SU-DHL-6 (cell line): ENCODE measurements around the gene CCR6.

Experiments used
- CTCF ChIP-seq: fragments of 200-600 bp; sonication (generic); IDR thresholded peaks from one replicate; pipeline ENCODE4 v1.5.1; 2017; ENCODE audit warnings: antibody characterized with exemption, mild to moderate bottlenecking, low read length, moderate library complexity; ENCODE audit not compliant: insufficient read depth, poor library complexity, severe bottlenecking
- EZH2phosphoT487 ChIP-seq: fragments of 200-600 bp; sonication (generic), shearing (Covaris generic); conservative IDR thresholded peaks from 2 replicates; pipeline ENCODE4 v1.6.1; 2018; ENCODE audit warnings: mild to moderate bottlenecking, antibody characterized with exemption, low read length, moderate library complexity, mixed read lengths

- no peak for TF ChIP-seq CTCF
- TF ChIP-seq EZH2phosphoT487: no peak
Measured at GRCh38 chr6:167142433-167142761, 19.5 kb downstream of the CCR6 start.
